GM18508 (cell line): ENCODE results near the gene PLEKHG5.
"Not testable (repeated sequence)": the region's sequence is repeated elsewhere in the genome, so short reads cannot be mapped to it uniquely, and the experiment has no call there.

ENCODE experiments used
- ATAC-seq: cut with Tn5 transposase; IDR thresholded peaks from one replicate; pipeline ENCODE4 v1.9.1; 2021; ENCODE audit warnings: moderate number of reproducible peaks; ENCODE audit not compliant: insufficient read depth, unreplicated experiment

PLEKHG5 gene

DNA sequence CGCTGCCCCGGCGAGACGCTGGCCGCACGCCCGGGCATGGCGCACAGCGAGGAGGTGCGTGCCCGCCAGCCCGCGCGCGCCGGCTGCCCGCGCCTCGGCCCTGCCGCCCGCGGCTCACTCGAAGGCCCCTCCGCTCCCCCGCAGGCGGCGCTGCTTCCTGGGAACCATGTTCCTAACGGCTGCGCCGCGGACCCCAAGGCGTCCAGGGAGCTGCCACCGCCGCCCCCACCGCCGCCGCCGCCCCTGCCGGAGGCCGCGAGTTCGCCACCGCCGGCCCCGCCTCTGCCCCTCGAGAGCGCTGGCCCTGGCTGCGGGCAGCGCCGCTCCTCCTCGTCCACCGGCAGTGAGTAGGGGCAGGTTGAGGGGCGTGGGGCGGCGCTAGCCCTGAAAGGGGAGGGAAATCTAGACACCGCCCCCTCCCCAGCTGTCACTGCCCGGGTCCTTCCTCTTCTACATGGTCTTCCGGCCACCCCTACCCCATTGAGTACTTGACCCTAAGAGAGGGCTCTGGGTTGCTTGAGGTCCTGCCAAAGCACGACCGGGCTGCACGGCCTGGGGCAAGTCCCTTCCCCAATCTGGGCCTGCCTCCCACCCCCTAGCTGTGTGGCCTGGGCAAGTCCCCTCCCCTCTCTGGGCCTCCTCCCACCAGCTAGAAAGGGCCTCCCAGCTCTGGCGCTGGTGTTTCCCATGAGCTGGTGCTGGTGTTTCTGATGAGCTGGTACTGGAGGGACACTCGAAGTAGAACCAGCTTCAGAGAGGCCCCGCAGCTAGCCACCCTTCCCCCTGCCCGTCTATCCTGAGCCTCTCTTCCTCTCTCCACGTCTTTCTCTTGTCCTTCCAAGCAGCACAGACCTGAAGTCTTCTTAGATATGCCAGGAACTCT is 42.5 kb downstream of the PLEKHG5 start:
- no peak for ATAC-seq

DNA sequence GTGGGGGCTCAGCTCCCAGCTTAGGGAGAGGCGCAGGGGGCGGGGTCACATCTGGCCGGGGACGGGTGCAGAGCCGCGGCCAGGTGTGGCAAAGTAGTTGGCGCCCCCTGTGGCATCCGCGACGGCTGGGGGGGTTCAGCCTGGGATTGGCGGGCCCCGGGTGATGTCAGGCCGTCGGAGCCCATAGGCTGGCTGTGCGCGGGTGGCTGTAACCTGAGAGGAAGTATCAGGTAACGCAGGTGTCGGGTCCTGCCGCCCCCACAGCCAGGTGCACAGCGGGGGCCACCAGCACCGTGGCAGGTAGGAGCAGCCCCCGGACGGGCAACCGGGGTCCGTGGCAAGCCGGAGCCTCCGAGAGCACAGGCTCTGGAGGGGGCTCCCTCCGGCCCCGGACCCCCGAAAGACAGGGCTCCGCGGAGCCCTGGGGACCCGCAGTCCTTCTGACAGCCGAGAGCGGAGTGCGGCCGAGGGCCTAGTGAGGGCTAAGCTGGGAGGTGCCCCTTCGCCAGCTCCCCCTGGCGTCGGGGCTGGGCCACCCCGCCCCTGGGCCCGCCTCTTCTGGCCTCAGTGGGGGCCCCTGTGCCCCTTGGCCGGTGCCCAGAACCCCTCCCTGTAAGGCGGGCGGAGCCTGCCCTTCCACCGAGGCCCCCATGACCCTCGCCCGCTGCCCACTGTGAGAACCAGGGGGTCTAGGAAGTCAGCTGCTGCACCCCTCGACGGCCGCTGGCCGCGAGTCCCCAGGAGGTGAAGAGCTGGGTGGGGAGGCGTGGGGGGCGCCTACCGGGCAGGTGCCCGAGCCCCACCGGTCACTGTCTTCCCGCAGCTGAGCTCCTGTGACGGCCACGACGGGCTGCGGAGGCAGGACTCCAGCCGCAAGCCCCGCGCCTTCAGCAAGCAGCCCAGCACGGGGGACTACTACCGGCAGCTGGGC is 43.4 kb downstream of the PLEKHG5 start:
- ATAC-seq, result no peak

DNA sequence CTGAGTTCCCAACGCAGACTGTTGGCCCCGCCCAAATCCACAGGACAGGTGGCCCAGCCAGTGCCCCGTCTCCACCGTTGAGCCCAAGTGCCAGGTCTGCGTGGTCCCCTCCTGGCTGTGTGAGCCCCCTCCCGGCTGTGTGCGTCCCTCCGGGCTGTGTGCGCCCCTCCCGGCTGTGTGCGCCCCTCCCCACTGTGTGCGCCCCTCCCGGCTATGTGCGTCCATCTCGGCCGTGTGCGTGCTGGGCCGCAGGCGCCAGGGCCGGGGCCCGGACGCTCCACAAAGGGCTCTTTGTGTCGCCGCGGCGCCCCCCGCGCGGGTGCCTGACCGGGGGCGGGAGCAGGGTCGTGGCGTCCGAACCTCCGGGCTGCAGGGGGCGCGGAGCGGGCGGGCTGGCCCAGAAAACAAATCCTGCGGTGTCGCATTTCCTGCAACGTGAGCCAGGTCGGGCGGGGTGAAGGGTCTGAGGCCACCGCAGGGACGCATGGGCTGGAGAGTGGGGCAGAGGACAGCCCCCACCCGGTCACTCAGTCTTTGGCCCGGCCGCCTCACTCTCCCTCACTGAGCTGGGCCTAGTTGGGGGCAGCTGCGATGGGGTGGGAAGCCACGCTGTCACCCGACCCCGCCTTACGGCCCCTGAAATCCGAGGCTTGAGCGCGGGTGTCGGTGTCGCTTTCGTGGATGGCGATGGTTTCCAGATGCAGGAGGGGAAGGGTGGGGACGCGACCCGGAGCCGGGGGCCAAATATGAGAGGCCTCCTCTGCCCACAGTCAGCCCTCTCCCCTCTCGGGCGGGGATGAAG is 44.2 kb downstream of the PLEKHG5 start:
- no peak for ATAC-seq

DNA sequence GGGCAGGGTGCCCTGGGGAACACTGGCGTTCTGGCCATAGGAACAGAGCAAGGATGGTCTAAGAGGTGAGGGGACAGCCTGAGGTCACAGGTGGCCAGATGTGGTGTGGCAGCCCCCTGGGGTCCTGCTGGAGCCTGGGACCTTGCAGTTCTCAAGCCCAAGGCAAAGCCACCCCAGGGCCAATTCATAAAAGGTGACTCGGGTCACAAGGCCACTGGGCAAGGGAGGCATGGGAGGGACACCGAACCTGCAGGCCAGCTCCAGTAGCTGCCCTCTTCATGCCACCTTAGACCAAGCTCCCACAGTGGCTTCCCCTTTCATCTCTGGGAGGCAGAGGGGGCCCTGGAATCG is 44.8 kb downstream of the PLEKHG5 start:
- no peak for ATAC-seq

DNA sequence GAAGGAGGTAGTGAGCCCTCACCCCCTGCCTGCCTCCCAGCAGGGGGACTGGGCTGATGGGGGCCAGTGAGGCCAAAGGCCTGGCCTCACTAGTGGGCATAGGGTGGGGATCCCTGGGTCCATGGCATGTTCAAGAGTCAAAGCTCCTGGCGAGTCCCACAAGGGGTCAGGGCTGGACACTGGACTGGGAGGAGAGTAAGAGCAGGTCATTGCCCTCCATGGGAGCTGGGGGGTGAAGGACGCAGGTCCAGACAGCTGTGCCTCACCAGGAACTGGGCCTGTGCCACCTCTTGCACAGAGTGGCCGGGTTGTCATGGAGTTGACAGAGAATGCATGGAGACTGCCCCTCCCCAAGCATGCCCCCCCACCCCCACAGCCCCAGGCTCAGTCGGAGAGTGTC is 45.5 kb downstream of the PLEKHG5 start:
- ATAC-seq, result not testable (repeated sequence)

DNA sequence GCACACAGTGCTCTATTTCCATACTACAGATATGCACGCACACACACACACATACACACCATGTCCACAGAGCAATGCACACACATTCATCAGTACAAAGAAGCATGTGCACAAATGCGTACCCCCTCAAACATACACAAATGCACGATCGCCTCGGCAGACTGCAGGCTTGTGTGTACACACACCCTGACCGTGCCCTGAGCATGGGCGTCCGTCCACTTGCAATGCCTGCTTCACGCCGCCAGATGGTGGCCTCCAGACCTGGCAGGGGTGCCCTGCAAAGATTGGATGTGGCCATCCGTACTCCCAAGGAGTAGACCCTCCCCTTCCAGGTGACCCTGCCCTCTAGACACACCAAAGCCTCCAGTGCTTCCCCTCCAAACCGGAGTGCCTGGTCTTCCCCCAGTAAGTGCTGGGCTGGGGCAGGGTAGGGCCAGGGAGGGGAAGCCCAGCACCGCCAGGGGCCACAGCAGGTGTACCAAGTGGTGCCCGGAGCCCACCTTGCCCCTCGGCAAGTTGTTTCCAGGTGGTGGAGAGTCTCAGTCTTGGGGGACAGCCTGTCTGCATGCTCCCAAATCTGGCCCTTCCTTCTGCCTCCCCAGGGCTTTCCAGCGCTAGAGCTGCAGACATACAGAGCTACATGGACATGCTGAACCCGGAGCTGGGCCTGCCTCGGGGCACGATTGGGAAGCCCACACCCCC is 46.3 kb downstream of the PLEKHG5 start:
- ATAC-seq, result no peak

DNA sequence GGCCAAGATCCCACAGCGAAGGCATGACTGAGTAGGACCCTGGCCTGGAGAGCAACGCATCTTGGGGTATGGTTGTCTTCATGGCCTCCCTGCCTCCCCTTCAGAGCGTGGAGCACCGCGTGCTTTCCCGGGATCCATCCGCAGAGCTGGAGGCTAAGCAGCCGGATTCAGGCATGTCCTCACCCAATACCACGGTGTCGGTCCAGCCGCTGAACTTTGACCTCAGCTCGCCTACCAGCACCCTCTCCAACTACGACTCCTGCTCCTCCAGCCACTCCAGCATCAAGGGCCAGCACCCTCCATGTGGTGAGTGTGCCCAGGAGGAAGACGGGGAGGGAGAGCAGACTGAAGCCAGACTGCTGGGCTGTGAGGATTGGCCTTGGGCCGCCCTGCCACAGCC is 47.1 kb downstream of the PLEKHG5 start:
- ATAC-seq, result no peak

DNA sequence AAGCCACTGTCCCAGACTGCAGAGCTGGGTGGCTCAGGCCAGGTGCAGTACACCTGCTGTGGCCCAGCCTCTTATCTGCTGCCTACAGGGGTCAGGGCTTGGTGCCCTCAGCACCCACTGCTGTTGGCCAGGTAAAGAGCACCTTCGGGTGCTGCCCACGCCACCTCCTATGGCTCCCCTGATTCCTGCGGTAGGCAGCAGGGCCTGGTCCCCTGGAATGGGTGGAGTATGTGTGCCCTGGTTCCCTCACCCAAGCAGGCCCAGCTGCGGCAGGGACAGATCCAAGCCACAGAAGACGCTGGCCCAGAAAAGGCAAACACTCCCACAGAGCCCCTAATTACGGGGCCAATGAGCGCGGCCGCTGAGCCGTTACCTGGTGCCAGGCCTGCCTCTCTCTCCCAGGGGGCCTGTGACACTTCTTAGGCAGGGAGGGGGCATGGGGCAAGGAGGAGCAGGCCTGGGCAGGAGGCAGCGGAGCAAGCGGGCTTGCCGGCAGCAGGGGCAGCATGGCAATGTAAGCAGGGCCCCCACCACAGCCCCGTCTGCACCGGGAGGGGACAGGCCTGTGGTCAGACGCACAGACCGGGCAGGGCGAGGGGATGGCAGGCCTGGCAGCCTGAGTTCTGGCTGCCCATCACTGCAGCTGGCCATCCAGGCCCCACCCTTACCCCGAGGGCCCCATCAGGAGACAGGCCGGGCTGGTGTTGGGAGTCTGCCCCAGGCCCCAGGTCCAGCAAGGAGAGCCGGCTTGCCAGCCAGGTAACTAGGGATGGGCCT is 47.9 kb downstream of the PLEKHG5 start:
- no peak for ATAC-seq

DNA sequence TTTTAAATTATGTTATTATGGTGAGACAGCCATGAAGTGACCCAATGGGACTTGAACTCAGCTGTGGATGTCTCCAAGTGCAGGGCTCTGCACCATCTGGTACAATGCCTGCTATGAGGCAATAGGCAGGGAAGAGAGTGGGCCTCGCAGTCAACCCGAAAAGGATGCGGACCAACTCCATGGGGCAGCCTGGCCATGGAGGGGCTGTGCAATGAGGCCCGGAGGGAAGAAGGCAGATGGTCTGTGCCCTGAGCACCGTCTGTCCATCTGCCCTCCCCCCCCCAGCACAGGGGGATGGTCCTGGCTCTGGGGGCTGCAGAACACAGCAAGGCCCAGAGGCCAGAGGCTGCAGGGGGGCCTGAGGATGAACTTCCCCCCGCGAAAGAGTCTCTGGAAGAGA is 49.9 kb downstream of the PLEKHG5 start:
- no peak for ATAC-seq

DNA sequence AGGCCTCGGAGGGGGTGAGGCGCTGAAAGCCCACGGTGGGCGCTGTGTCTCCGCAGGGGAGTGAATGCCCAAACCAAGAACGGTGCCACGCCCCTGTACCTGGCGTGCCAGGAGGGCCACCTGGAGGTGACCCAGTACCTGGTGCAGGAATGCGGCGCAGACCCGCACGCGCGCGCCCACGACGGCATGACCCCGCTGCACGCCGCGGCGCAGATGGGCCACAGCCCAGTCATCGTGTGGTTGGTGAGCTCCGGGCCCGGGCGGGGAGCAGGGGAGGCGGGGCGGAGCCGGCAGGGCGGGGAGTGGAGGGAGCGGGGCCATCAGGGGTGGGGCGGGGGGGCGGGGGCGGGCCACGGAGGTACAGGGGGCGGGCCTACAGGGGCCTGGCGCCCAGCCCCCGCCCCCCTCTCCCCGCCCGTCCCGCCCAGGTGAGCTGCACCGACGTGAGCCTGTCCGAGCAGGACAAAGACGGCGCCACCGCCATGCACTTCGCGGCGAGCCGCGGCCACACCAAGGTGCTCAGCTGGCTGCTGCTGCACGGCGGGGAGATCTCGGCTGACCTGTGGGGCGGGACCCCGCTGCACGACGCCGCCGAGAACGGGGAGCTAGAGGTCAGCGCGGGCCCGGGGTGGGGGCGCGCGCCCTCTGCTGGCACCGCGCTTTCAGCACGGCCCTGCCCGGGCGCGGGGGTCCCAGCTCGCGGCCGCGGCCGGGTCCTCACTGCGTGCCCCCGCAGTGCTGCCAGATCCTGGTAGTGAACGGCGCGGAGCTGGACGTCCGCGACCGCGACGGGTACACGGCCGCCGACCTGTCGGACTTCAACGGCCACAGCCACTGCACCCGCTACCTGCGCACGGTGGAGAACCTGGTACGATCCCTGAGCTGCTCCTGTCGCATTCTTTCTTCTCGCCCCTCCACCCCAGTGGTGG is 51.0 kb downstream of the PLEKHG5 start:
- no peak for ATAC-seq

DNA sequence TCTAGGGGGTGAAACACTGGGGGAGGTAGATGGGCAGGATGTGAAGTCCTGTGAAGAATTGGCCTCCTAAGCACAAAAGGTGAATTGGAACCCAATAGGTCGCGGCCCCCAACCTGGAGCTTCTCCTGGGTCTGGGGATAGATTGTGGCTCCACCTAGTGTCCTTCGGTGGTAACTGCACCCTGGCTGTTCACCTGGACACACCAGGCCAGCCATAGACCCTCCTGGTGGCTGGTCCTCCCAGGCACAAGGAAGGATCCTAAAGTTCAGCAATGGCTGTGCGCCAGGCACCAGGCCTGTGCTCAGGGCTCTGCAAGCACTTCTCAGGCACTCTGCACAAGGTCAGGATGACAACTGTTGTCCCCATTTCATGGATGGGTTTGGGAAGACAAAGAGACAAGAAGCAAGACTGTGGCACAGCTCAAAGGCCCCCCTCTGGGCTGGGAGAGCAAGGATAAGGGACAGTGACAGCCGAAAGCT is 53.4 kb downstream of the PLEKHG5 start:
- ATAC-seq, result no peak

DNA sequence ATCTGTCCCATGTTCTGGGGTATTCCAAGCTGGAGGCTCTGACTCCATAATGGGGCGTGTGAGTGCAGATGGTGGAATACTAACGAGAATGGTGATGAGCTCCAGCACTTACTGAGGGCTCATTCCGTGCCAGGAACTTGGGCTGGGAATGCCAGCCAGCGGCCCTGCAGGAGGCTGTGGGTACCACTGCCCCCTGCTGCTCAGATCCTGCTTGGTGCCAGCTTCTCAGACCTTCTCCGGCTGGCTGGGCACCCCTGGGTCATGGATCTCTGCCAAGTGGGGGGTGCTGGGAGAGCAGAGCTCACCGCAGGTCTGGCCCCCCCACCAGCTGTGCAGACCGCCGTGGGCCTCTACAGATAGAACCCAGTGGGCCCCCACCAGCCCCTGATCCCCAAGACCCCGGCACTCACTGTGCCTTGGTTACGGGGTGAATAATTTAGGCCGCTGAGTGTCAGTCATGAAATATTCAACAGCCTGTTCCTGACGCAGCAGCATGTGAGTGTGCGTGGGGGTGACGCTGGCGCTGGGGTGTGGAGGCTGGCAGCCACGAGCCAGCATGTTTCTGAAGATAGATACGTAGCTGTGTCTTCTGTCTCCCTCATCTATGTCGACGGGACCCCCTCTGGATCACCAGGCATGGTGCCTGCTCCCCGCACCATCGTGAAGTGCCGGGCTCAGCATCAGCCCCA is 54.3 kb downstream of the PLEKHG5 start:
- ATAC-seq, result not testable (repeated sequence)

DNA sequence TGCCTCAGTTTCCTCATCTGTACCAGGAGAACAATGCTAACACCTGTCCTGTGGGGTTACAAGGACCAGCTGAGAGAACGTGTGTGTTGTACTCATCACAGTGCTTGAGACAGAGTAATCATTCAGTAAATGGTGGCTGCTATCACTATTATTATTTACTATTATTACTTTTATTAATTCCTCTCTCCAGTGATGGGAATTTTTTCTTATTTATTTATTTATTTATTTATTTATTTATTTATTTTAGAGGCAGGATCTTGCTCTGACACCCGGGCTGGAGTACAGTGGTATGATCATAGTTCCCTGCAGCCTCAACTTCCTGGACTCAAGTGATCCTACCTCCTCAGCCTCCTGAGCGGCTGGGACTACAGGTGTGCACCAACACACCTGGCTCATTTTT is 55.2 kb downstream of the PLEKHG5 start:
- not testable (repeated sequence) for ATAC-seq

DNA sequence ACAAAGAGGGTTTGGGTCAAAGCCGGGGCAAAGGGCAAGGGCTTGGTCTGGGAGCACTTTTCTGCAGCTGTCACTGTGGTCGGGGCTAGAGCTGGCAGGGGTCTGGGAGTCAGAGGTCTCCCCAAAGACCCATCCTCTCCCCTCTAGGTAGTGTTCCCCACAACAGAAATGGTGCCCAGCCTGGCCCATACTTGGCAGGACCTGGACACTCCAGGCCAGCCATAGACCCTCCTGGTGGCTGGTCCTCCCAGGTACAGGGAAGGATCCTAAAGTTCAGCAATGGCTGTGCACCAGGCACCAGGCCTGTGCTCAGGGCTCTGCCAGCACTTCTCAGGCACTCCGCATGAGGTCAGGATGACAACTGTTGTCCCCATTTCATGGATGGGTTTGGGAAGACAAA is 55.9 kb downstream of the PLEKHG5 start:
- no peak for ATAC-seq

DNA sequence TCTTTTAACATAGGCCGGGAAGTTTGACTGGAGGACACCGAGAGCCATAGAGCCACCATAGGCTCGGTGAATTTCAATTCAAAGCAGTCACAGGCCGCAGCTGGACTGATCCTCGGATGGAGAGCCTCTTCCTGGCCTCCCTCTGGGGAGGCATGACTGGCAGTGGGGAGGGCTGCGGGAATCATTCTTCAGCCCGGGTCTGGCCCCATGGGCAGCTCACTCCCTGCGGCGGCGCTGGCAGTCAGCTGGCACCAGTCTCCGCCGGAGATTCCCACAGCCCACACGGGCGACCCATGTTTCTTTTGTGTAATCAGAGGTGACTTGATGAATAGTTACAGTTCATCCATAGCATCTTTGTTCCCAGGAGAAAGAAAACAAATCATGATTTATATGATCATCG is 56.3 kb downstream of the PLEKHG5 start:
- ATAC-seq, result no peak

DNA sequence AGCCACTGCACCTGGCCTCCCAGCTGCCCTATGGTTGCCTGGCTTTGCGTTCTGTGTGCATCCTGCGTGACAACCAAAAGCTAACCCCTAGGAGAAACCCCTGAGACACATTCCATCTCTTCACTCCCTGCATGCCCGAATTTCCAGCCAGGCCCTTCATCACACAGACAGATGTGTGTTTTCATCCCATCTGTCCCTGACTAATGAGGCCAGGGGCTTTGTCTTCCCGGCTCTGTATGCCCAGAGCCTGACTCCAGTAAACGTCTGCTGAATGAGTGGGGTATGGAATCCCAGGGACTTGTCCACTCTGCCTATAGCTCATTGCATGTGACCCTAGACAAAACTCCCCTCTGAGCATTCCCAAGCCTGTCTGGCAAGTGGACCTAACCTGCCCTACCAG is 57.3 kb downstream of the PLEKHG5 start:
- ATAC-seq, result no peak
